Measurements from ENCODE around the gene PRKCD. TPM values are rescaled to one million over a fixed set of nuclear protein-coding genes. Genes with fewer than 3 reads are reported as not detected.

Gene PRKCD
- total and polyA plus RNA-seq, 2 of the 4 experiments (the other 2 are of a cell fraction), result 4.3 to 19.0 TPM

DNA sequence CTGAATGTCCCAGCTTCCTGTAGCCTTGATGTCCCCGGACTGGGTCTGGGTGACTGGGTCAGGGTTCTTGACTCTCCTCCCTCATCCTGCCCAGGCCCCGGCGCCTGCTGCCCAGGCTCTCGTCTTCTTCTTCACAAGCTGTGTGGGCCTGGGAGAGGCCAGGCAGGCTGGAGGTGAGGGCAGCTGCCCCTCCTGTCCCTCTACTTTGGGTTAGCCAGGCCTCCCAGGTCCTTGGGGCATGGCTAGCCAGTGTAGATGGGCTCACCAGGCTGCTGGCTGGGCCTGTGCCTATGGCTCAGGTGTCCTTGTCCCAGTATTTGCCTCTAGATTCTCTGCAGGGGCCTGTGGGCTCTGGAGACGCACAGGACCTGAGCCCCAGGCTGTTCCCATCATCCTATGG lies 63.0 kb downstream of the PRKCD start:
- ChIA-PET POLR2A (ENCODE audit: unreplicated experiment) (no interaction called here), CTCF (no interaction called here)
- Histone ChIP-seq H2BK15ac (ENCODE audit: low read depth, low read length) (no peak overlapping the region), H3K4ac (ENCODE audit: low read depth, low read length) (no peak overlapping the region), H3K9ac (ENCODE audit: low read depth, low read length) (no peak overlapping the region), H3K23ac (ENCODE audit: low read depth, low read length) (no peak overlapping the region), H4K8ac (ENCODE audit: low read depth in 2 of 2, low read length in 2 of 2) (no peak overlapping the region), H2BK120ac (ENCODE audit: low read depth, low read length) (no peak overlapping the region), H3K4me2 (ENCODE audit: low read depth, low read length) (no peak overlapping the region), H2AK5ac (ENCODE audit: low read depth, low read length) (no peak overlapping the region), H3K27me3 (ENCODE audit: control insufficient read depth, insufficient read depth, low read length) (no peaks in the 10 kb centered on the region), H3K27ac (ENCODE audit: insufficient read depth, low read length) (no peak overlapping the region), H3K9me3 (ENCODE audit: control insufficient read depth, insufficient read depth, low read length) (no peaks in the 10 kb centered on the region), H3K18ac (ENCODE audit: low read depth, low read length) (no peak overlapping the region), H4K5ac (ENCODE audit: low read depth, low read length) (no peak overlapping the region), H3K14ac (replicated peaks; ENCODE audit: low read depth, low read length) (no peak overlapping the region), H3K4me1 (ENCODE audit: control insufficient read depth, insufficient read depth, low read length) (no peaks in the 10 kb centered on the region), H2BK20ac (ENCODE audit: low read depth, low read length) (no peak overlapping the region), H4K91ac (ENCODE audit: insufficient read depth, low read depth, low read length) (no peak overlapping the region), H2BK5ac (ENCODE audit: low read depth, low read length, poor library complexity, severe bottlenecking) (no peak overlapping the region), H3K56ac (ENCODE audit: extremely low read depth, insufficient read depth, low read length) (no peak overlapping the region), H2AFZ (replicated peaks; ENCODE audit: low read length, poor library complexity) (no peak overlapping the region), H3K4me3 (ENCODE audit: insufficient read depth, low read depth, low read length) (no peak overlapping the region), H3K9me1 (ENCODE audit: insufficient read depth, low read length) (0 out of 2 replicates have a peak, but pooled peaks cover 4% of the 10 kb centered on the region), H2AK9ac (replicated peaks; ENCODE audit: low read depth, low read length, poor library complexity) (peak overlapping the region; percentile 50), H4K20me1 (ENCODE audit: insufficient read depth, low read length) (peaks cover 14% of the 10 kb centered on the region), H3K79me1 (ENCODE audit: low read depth in 1 of 2, low read length in 2 of 2) (peaks cover 3 to 15% of the 10 kb centered on the region in 2 experiments; a peak in 2 of 4 replicates), H3K36me3 (ENCODE audit: control insufficient read depth, insufficient read depth, low read length) (peaks cover 66% of the 10 kb centered on the region)
- dilution Hi-C loops (cut with HindIII; ENCODE audit: low sequenced_read_pairs, unreplicated experiment) (no loop called here), in situ Hi-C loops (cut with MboI; ENCODE audit: low sequenced_read_pairs) (loop anchor here (25.0 kb wide), 1 partner anchor 488 kb away; no protein-coding TSS in a partner anchor), intact Hi-C loops (cut with micrococcal nuclease) (loop anchor here (5.0 kb wide), 1 partner anchor 73 kb away; no protein-coding TSS in a partner anchor)
- TF ChIP-seq MXI1 (IDR thresholded peaks at IDR 0.05; ENCODE audit: borderline replicate concordance, low read depth, low read length), result no peak
- no peak for TF ChIP-seq ELK1 (IDR thresholded peaks at IDR 0.05; ENCODE audit: borderline replicate concordance, low read depth, low read length)
- TF ChIP-seq RCOR1 (IDR thresholded peaks at IDR 0.05; ENCODE audit: insufficient replicate concordance, low read length), result no peak
- no peak for TF ChIP-seq FOS (IDR thresholded peaks at IDR 0.05; ENCODE audit: low read depth, low read length)
- no peak for TF ChIP-seq MAFK (IDR thresholded peaks at IDR 0.05; ENCODE audit: low read depth, low read length)
- TF ChIP-seq BHLHE40 (IDR thresholded peaks at IDR 0.05; ENCODE audit: low read depth, low read length), result no peak
- TF ChIP-seq RAD21 (IDR thresholded peaks at IDR 0.05; ENCODE audit: low read length), result no peak
- no peak for TF ChIP-seq POLR2A (IDR thresholded peaks at IDR 0.05; ENCODE audit: low read depth, low read length)
- no peak for TF ChIP-seq CEBPB (IDR thresholded peaks at IDR 0.05; ENCODE audit: low read depth, low read length)
- TF ChIP-seq SMC3 (IDR thresholded peaks at IDR 0.05; ENCODE audit: low read depth, low read length), result no peak
- no peak for TF ChIP-seq RFX5 (IDR thresholded peaks at IDR 0.05; ENCODE audit: low read depth, low read length)
- no peak for TF ChIP-seq MAZ (IDR thresholded peaks at IDR 0.05; ENCODE audit: borderline replicate concordance, low read depth, low read length)
- no peak for ATAC-seq (ENCODE audit: low read depth)
- no peak for DNase-seq
- BruUV-seq (replicated peaks), result no TSS peak
- whole genome bisulfite sequencing, 2 experiments (ENCODE audit: extremely low coverage in 2 of 2, insufficient read length in 1 of 2), result 80% methylated on average over 1 of the region's 5 CpGs; no CpG with 5 or more reads in 1 of the 2 experiments

All from IMR-90 (cell line).